NCI-H2029 treated with DMSO at 0.1 percent for 48 hours (cell line): ENCODE results near the gene ATG2B.

ENCODE experiments used
- DNase-seq: peaks from one replicate; lab custom pipeline; 2025; lab: John Stamatoyannopoulos, UW

ATG2B gene

GRCh38 chr14:96307434-96307833 lies 55.7 kb downstream of the ATG2B start:
- DNase-seq = no peak

DNA sequence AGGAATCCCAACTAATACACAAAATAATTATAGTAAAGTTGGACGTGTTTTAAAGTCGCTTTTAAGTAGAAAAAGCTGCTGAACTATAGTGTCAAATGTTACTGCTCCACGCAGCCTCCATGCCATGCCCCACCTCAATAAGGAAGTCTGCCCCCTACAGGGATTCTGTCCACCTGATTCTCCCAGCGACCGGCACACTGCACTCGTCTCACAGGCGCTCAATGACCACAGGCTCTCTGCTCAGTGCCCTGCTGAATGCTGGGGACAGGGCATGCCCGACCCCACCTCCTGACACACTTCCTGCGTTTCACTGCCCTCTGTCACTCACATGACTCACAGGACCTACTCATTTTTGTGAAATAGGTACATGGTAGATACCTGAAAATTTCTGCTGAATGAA lies 58.2 kb downstream of the ATG2B start:
- no peak for DNase-seq

DNA sequence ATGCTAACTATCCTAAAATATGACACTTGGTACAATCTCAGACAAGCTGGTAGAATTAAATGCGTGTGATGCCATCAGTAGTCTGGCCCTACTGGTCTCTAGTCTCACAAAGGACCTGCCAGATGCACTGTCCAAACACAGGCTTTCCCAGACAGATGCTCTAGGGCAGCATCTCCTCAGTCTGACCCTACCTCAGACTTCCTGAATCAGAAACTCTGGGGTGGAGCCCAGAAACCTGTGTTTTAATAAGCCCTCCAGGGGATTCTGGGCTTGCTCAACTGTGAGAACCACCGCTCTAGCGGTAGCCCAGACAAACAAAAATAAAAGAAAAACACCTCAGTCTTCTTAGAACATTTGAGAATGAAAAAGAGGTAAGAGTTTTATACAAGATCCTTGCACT lies 59.2 kb downstream of the ATG2B start:
- DNase-seq = no peak

DNA sequence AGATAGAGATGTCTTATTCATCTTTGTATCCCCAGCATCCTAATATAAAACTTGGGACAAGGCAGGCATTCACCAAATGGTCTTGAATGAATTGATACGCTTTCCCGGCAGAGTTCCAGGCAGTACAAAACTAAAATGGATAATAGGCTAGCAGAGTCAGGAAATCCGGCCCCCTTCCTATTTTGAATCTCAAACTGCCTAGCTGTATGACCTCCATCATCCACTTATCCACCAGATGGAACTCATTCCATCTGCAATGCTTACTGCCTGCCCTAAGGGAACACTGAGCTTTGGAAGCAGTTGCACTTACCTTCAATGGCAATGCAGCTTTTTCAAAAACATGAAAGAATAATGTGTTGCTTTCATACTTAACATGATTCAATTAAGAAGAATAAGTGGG lies 63.7 kb downstream of the ATG2B start:
- no peak for DNase-seq

DNA sequence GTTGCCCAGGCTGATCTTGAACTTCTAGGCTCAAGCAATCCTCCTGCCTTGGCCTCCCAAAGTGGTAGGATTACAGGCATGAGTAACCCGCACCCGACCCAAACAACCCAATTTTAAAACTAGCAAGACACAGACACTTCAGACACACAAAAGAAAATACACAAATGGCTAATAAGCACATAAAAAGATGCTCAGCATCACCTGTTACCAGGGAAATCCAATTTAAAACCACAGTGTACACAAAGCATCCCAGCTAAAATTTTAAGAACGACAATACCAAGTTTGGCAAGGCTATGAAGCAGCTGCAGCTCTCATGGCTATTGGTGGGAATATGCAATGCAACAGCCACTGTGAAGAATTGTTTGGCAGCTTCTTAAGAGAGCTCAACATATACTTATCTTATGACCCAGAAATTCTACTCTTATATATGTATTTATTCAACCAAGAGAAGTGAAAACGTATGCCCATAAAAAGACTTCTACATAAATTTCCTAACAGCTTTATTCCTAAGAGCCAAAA lies 65.1 kb downstream of the ATG2B start:
- DNase-seq = no peak

GRCh38 chr14:96297000-96297399 lies 66.1 kb downstream of the ATG2B start:
- no peak for DNase-seq

GRCh38 chr14:96294246-96294645 lies 68.9 kb downstream of the ATG2B start:
- no peak for DNase-seq

DNA sequence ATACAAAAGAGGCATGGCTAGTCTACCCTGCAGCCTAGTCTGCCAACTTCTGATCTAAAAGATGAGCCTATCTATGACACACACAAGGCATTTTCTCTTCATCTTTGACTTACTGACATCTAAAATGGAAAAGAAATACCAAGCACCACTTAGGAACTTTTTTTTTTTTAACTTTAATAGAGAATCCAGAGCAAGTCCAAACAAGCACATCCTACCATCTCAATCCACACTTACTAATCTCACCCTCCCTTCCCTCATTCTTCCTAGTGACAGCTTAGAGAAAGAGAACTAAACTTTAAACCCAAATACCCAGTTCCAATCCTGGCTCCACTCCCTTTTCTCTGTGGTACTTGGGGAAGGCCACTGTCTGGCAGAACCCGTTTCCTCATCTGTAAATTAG lies 75.3 kb downstream of the ATG2B start:
- no peak for DNase-seq

DNA sequence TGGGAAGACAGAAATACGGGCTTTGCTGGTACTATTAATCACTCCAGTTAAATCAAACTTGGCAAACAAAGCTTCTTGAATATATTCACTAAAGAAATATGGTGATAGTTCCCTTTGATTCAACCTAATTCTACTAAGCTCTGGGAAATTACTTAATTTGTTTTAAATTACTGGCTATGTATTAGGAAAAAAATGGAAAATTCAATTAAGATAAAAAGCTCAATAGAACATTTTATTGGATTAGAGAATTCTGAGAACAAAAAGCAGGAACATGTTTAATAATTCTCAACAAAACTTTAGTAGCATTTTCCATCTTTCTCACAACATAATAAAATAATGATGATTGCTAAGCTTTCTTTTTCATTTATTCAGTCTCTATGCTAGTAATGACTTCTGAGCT lies 76.9 kb downstream of the ATG2B start:
- DNase-seq = no peak

GRCh38 chr14:96285667-96286066 lies 77.5 kb downstream of the ATG2B start:
- no peak for DNase-seq

DNA sequence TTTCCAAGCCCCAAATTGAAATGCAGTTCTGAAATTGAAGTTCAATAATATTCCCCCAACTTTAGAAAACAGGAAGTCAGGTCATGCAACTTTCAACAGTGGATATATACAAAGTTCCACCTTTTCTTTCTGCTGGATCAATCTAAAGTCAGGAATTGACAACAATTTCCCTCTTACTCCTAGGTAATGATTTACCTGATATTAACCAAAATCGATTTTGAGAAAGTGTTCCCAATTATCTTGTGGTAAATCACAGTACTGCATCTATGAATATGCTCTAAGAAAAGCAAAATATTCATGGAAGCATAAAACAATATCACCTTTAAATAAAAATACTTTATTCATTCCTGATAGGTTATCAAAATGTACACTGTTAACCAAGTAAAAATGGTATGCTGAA lies 78.7 kb downstream of the ATG2B start:
- no peak for DNase-seq

- no peak for DNase-seq
Observed at GRCh38 chr14:96284008-96284407, 79.1 kb downstream of the ATG2B start.

- DNase-seq = no peak
Observed at GRCh38 chr14:96281486-96281885, 81.7 kb downstream of the ATG2B start.

- DNase-seq = no peak
Observed at GRCh38 chr14:96280104-96280503, 83.0 kb downstream of the ATG2B start.

DNA sequence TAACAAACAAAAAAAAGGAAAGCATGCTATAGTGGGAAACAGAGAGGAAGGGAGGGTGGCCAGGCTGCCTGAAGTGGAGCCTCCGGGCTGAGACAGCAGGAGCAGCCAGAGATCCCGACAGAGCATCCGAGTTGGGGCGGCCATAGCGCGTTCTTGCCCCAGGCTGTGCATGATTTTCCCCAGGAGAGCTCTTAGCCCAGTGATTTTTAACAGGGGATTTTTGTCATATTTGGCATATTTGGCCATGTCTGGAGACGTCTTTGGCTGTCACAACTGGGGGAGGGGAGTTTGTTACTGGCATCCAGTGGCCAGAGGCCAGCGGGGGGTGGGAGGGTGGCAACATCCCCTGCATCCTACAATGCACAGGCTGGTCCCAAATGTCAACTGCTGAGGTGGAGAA lies 83.6 kb downstream of the ATG2B start:
- DNase-seq = no peak

- no peak for DNase-seq
Observed at GRCh38 chr14:96277890-96278289, 85.3 kb downstream of the ATG2B start.

DNA sequence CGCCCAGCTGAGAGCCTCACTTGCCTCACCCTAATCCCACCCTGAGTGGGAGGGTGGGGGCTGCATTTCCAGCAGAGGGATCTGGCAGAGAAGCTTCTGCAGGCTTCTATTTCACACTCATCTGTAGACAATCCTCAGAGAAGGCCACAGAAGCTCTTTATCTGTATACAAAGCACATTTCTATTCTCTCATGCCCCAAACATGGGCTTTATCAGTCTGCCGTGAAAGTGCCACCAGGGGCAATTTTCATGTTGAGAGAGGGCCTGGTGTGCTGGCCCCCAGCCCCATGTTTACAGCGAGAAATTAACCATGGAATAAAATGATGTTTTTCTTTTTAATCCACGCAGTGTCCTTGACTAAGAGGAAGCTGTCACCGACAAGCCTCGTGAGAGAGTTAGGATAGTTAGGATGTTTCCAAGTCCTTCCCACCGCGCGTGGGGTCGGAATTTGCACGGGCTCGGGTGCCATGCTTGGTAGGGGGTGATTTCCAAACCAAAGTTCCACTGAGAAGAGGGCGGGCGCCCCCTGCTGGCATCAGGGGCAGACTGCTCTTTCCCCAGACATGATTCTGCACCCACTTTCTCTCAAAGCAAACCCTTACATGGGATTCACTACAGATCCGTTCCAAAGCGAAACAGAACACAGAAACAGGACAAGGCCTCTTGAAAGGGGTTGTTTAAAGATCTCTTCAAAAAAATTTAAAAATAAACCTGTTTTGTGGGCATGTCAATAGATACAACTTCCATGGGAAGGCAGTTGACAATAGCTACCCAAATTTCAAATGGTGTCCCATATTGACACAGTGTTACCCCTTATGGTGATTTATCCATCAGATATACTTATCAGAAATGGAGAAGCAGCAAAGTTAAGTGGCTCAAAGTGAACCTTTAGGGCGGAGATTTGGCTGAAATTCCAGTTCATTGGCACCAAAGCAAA lies 87.7 kb downstream of the ATG2B start:
- DNase-seq = peak; percentile 8

GRCh38 chr14:96274543-96274942 lies 88.6 kb downstream of the ATG2B start:
- no peak for DNase-seq

GRCh38 chr14:96274122-96274521 lies 89.0 kb downstream of the ATG2B start:
- no peak for DNase-seq

DNA sequence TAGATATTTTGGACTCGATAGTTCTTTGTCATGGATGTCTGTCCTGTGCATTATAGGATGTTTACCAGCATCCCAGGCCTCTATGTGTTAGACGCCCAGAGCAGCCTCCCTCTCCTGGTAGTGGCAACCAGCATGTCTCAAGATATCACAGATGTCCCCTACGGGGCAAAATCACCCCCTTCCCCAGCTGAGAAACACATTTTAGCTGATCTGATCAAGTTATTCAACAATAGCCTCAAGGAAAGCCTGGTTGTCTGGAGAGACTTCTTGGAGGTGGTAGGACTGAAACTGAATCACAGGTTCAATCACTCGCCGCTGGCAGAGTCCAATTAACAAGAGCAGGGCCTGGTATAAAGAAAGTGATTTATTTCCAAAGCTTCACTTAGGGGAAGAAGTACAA lies 89.5 kb downstream of the ATG2B start:
- no peak for DNase-seq

- DNase-seq = no peak
Observed at GRCh38 chr14:96272777-96273473, 90.2 kb downstream of the ATG2B start.

- DNase-seq = no peak
Observed at GRCh38 chr14:96271421-96271762, 91.7 kb downstream of the ATG2B start.
